Heart left ventricle (tissue), 13 donors: ENCODE measurements around the gene AKAP13.

Experiments used
- CTCF ChIP-seq, 12 donors: fragments of 200-600 bp; sonication (generic) in 4 of 12; IDR thresholded peaks; one replicate each; pipeline versions ENCODE4 v1.5.0 to v1.8.0; 2018 to 2022; ENCODE audit warnings: antibody characterized with exemption in 12 of 12, mild to moderate bottlenecking in 5 of 12
- POLR2A ChIP-seq, 2 donors: fragments of 450-650 bp; IDR thresholded peaks; one replicate each; pipeline ENCODE4 v1.6.1; 2017; ENCODE audit warnings: antibody characterized with exemption in 2 of 2, mild to moderate bottlenecking in 2 of 2, moderate library complexity in 2 of 2
- donor health status: ischemic (EF 13 %, LVEDD 7.1; RV severe dilation, severe dysfunction).
- donor health status: DM: no; HTN: yes; CAD: no.
- donor health status: DM: no; HTN: no; CAD: no.
- donor health status: ischemic (EF 25% LVEDD 6.9; RV normal size, moderate dysfunction).
- donor health status: ischemic (EF 25% LVEDD 5.7; RV mildly dilated, moderate dysfunction).
- donor health status: ischemic (EF 35%, LVEDD 5.7; RV mildly dilated, moderate dysfunction).
- donor health status: nonischemic (EF 11% LVEDD 7.7; RV severe dilation, severe dysfunction).
- donor health status: DM: yes; HTN: yes; CAD: no.
- donor health status: PGD.
- donor health status: ischemic (EF 29% LVEDD 5.4; RV normal size, mild dysfunction).
- donor health status: nonischemic (EF 23%, LVEDD 6.1; RV moderate dilation, normal function).

- TF ChIP-seq CTCF (IDR thresholded peaks at IDR 0.05), result no peak
- no peak for TF ChIP-seq POLR2A (IDR thresholded peaks at IDR 0.05)
Observed at GRCh38 chr15:85423256-85423655, 42.9 kb downstream of the AKAP13 start.
